GM19025 (cell line): ENCODE results near the gene CLEC18B.
A peak's percentile ranks its signal among the peaks of the same experiment; 100 is the strongest.
"Not testable (repeated sequence)": the region's sequence is repeated elsewhere in the genome, so short reads cannot be mapped to it uniquely, and the experiment has no call there.

Experiments used
- ATAC-seq: cut with Tn5 transposase; IDR thresholded peaks from one replicate; pipeline ENCODE4 v1.9.1; 2021; ENCODE audit warnings: mild to moderate bottlenecking, low read depth, moderate library complexity; ENCODE audit not compliant: unreplicated experiment

CLEC18B gene

GRCh38 chr16:74409185-74409981 lies 11.9 kb downstream of the CLEC18B start:
- ATAC-seq: not testable (repeated sequence)

GRCh38 chr16:74407362-74407705 lies 13.9 kb downstream of the CLEC18B start:
- ATAC-seq: not testable (repeated sequence)

- not testable (repeated sequence) for ATAC-seq
These were observed 14.5 kb downstream of the CLEC18B start for GRCh38 chr16:74406600-74407361.

GRCh38 chr16:74404148-74404933 lies 16.9 kb downstream of the CLEC18B start:
- not testable (repeated sequence) for ATAC-seq

GRCh38 chr16:74400238-74400637 lies 21.0 kb downstream of the CLEC18B start:
- not testable (repeated sequence) for ATAC-seq

GRCh38 chr16:74398212-74398895 lies 22.9 kb downstream of the CLEC18B start:
- ATAC-seq: not testable (repeated sequence)

- ATAC-seq: not testable (repeated sequence)
These were observed 24.7 kb downstream of the CLEC18B start for GRCh38 chr16:74396521-74397017.

GRCh38 chr16:74394604-74395003 lies 26.7 kb downstream of the CLEC18B start:
- not testable (repeated sequence) for ATAC-seq

- not testable (repeated sequence) for ATAC-seq
These were observed 27.1 kb downstream of the CLEC18B start for GRCh38 chr16:74394131-74394530.

- ATAC-seq: not testable (repeated sequence)
These were observed 29.7 kb downstream of the CLEC18B start for GRCh38 chr16:74391454-74392050.

- ATAC-seq: not testable (repeated sequence)
These were observed 38.8 kb downstream of the CLEC18B start for GRCh38 chr16:74382339-74383034.

- not testable (repeated sequence) for ATAC-seq
These were observed 47.5 kb downstream of the CLEC18B start for GRCh38 chr16:74373847-74374184.

GRCh38 chr16:74372953-74373846 lies 48.1 kb downstream of the CLEC18B start:
- ATAC-seq: no peak

GRCh38 chr16:74372369-74372768 lies 48.9 kb downstream of the CLEC18B start:
- ATAC-seq: no peak

- ATAC-seq: not testable (repeated sequence)
These were observed 50.7 kb downstream of the CLEC18B start for GRCh38 chr16:74370338-74371135.

- peak; percentile 97 for ATAC-seq
These were observed 53.0 kb downstream of the CLEC18B start for GRCh38 chr16:74368002-74368911.
